HepG2 (cell line): Measurements from ENCODE around the gene DGKD. TPM values are rescaled to one million over a fixed set of nuclear protein-coding genes. Genes with fewer than 3 reads are reported as not detected.
A peak's percentile ranks its signal among the peaks of the same experiment; 100 is the strongest.

Experiments used
- CCAR2 ChIP-seq: fragments of 200-400 bp; formaldehyde crosslinking; optimal IDR thresholded peaks from 2 replicates; pipeline ENCODE3; 2018; ENCODE audit warnings: low read depth, mild to moderate bottlenecking, low read length, moderate library complexity
- CENPT ChIP-seq: sonication (generic); formaldehyde crosslinking; IDR thresholded peaks from 2 replicates; pipeline ENCODE4 v1.8.0; 2022; ENCODE audit warnings: low read depth, mild to moderate bottlenecking, moderate library complexity, missing genetic modification reagents
- GABPA ChIP-seq, 2 experiments: IDR thresholded peaks; 2 replicates each; pipeline ENCODE4 v1.6.1; 2011 to 2016; ENCODE audit warnings: low read depth in 2 of 2, low read length in 1 of 2, missing biosample characterization in 1 of 2, missing genetic modification characterization in 1 of 2
- MEIS2 ChIP-seq: sonication (generic); formaldehyde crosslinking; IDR thresholded peaks from 2 replicates; pipeline ENCODE4 v1.9.0; 2021; ENCODE audit warnings: mild to moderate bottlenecking, missing genetic modification reagents
- PHB2 ChIP-seq: fragments of 450-650 bp; IDR thresholded peaks from 2 replicates; pipeline ENCODE4 v1.6.1; 2018; ENCODE audit not compliant: partially characterized antibody
- YY1 ChIP-seq: IDR thresholded peaks from 2 replicates; pipeline ENCODE4 v1.6.1; 2011; ENCODE audit warnings: low read length, low read depth, moderate library complexity, mild to moderate bottlenecking; ENCODE audit not compliant: insufficient read depth, insufficient replicate concordance
- ZFX ChIP-seq: sonication (generic); formaldehyde crosslinking; IDR thresholded peaks from 2 replicates; pipeline ENCODE4 v1.4.0; 2020; ENCODE audit warnings: mild to moderate bottlenecking, low read depth, missing genetic modification reagents, moderate library complexity
- ZNF230 ChIP-seq: sonication (generic); formaldehyde crosslinking; IDR thresholded peaks from 2 replicates; pipeline ENCODE4 v1.4.0; 2020; ENCODE audit warnings: mild to moderate bottlenecking, missing genetic modification reagents
- ZNF460 ChIP-seq: sonication (generic); formaldehyde crosslinking; IDR thresholded peaks from 2 replicates; pipeline ENCODE4 v1.5.1; 2020; ENCODE audit warnings: missing genetic modification reagents, mild to moderate bottlenecking, borderline replicate concordance
- ZNF562 ChIP-seq: sonication (generic); formaldehyde crosslinking; IDR thresholded peaks from 2 replicates; pipeline ENCODE4 v1.8.0; 2022; ENCODE audit warnings: missing genetic modification reagents, borderline replicate concordance
- ZNF766 ChIP-seq: sonication (generic); formaldehyde crosslinking; IDR thresholded peaks from 2 replicates; pipeline ENCODE4 v1.5.0; 2020; ENCODE audit warnings: missing genetic modification reagents, borderline replicate concordance
- polyA plus RNA-seq, 8 experiments: library from polyadenylated mRNA; depleted of rRNA in 3 of 8; stranded (reverse) in 7 of 8; unstranded in 1 of 8; fragments of >200 nt; fragmentation: Illumina TruSeq in 4 of 8; extraction: Trizol in 4 of 8; gene quantifications; 2 replicates each; pipeline versions ENCODE4 v1.2.1 to v1.2.3, GENCODE V29; 2011 to 2016; ENCODE audit warnings: low read depth in 4 of 8, missing spikeins in 1 of 8, mixed read lengths in 1 of 8; ENCODE audit not compliant: insufficient read depth in 1 of 8
- total RNA-seq, 5 experiments: library from RNA; depleted of rRNA; stranded (reverse); fragments of >200 nt; fragmentation: Illumina TruSeq; extraction: Trizol; gene quantifications; 2 replicates each; pipeline ENCODE4 v1.2.3, GENCODE V29; 2016; ENCODE audit warnings: low read depth in 1 of 5
- TF ChIP-seq, protein P1 (sequence below): sonication (generic); formaldehyde crosslinking; IDR thresholded peaks from 2 replicates; pipeline ENCODE4 v1.4.0; 2020; ENCODE audit warnings: missing genetic modification reagents
- TF ChIP-seq, protein P2 (sequence below): sonication (generic); formaldehyde crosslinking; IDR thresholded peaks from 2 replicates; pipeline ENCODE4 v1.4.0; 2020; ENCODE audit warnings: missing genetic modification reagents
- TF ChIP-seq, protein P3 (sequence below): sonication (generic); formaldehyde crosslinking; IDR thresholded peaks from 2 replicates; pipeline ENCODE4 v1.4.0; 2020; ENCODE audit warnings: missing genetic modification reagents
- TF ChIP-seq, protein P4 (sequence below): sonication (generic); formaldehyde crosslinking; conservative IDR thresholded peaks from 2 replicates; pipeline ENCODE4 v1.4.0; 2020; ENCODE audit warnings: missing genetic modification reagents
- TF ChIP-seq, protein P5 (sequence below): sonication (generic); formaldehyde crosslinking; IDR thresholded peaks from 2 replicates; pipeline ENCODE4 v1.5.0; 2020; ENCODE audit warnings: mild to moderate bottlenecking, missing genetic modification reagents
- TF ChIP-seq, protein P6 (sequence below): sonication (generic); formaldehyde crosslinking; IDR thresholded peaks from 2 replicates; pipeline ENCODE4 v1.8.0; 2022; ENCODE audit warnings: mild to moderate bottlenecking, missing genetic modification reagents, borderline replicate concordance

DGKD gene
- total and polyA plus RNA-seq, 2 of the 13 experiments (the other 11 are each of a cell fraction or from before 2014, with no cell fraction given) = 24.5 to 33.2 TPM

DNA sequence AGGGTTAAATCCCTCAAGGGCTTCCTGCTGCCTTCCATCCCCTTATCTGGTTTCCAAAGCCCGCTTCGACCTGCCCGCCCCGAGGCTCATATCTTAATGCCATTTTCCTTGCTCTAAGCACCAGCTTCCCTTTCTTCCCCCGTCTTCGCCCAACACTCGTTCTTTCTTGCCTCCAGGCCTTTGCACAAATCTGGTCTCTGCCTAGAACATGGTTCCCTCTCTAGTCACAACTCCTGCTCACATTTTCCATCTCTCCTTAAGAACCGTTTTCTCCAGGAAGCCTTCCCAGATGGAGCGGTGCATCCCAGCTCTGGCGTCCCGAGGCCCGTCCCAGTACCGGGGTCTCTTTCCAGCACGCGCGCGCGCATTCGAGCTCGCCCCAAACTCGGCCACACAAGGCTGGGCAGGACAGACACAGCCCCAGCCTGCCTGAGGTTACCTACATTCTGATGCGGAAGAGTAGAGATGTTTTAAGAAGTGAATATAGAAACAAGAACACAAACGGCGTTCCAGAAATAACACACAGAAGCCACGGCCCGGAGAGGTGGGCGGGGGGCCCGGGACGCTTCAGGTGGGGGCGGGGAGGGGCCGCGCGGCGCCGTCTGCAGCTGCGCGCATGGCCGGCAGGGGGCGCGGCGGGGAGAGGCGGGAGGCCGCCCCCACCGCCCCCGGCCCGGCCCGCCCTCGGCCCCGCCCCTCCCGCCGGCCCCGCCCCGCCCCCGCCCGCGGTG is at the start of gene DGKD (continued):
- TF ChIP-seq, protein P1, sequence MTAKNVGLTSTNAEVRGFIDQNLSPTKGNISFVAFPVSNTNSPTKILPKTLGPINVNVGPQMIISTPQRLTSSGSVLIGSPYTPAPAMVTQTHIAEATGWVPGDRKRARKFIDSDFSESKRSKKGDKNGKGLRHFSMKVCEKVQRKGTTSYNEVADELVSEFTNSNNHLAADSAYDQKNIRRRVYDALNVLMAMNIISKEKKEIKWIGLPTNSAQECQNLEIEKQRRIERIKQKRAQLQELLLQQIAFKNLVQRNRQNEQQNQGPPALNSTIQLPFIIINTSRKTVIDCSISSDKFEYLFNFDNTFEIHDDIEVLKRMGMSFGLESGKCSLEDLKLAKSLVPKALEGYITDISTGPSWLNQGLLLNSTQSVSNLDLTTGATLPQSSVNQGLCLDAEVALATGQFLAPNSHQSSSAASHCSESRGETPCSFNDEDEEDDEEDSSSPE (CRISPR knock-in tag) = peak; percentile 53
- TF ChIP-seq, protein P2, sequence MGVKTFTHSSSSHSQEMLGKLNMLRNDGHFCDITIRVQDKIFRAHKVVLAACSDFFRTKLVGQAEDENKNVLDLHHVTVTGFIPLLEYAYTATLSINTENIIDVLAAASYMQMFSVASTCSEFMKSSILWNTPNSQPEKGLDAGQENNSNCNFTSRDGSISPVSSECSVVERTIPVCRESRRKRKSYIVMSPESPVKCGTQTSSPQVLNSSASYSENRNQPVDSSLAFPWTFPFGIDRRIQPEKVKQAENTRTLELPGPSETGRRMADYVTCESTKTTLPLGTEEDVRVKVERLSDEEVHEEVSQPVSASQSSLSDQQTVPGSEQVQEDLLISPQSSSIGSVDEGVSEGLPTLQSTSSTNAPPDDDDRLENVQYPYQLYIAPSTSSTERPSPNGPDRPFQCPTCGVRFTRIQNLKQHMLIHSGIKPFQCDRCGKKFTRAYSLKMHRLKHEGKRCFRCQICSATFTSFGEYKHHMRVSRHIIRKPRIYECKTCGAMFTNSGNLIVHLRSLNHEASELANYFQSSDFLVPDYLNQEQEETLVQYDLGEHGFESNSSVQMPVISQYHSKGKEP (CRISPR knock-in tag) = no peak
- TF ChIP-seq, protein P3, sequence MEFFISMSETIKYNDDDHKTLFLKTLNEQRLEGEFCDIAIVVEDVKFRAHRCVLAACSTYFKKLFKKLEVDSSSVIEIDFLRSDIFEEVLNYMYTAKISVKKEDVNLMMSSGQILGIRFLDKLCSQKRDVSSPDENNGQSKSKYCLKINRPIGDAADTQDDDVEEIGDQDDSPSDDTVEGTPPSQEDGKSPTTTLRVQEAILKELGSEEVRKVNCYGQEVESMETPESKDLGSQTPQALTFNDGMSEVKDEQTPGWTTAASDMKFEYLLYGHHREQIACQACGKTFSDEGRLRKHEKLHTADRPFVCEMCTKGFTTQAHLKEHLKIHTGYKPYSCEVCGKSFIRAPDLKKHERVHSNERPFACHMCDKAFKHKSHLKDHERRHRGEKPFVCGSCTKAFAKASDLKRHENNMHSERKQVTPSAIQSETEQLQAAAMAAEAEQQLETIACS (CRISPR knock-in tag) = no peak; the same call in 1 of the 2 replicates
- TF ChIP-seq, protein P4, sequence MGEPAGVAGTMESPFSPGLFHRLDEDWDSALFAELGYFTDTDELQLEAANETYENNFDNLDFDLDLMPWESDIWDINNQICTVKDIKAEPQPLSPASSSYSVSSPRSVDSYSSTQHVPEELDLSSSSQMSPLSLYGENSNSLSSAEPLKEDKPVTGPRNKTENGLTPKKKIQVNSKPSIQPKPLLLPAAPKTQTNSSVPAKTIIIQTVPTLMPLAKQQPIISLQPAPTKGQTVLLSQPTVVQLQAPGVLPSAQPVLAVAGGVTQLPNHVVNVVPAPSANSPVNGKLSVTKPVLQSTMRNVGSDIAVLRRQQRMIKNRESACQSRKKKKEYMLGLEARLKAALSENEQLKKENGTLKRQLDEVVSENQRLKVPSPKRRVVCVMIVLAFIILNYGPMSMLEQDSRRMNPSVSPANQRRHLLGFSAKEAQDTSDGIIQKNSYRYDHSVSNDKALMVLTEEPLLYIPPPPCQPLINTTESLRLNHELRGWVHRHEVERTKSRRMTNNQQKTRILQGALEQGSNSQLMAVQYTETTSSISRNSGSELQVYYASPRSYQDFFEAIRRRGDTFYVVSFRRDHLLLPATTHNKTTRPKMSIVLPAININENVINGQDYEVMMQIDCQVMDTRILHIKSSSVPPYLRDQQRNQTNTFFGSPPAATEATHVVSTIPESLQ (CRISPR knock-in tag) = no peak
- TF ChIP-seq ZNF460 (CRISPR knock-in tag) = no peak
- peak; percentile 83 for TF ChIP-seq ZFX (CRISPR knock-in tag)
- 0 out of 2 replicates have a peak, but pooled peaks have one; percentile 52 for TF ChIP-seq ZNF230 (CRISPR knock-in tag)
- TF ChIP-seq ZNF766 = no peak
- TF ChIP-seq PHB2 = no peak
- no peak for TF ChIP-seq CENPT
- TF ChIP-seq, protein P5, sequence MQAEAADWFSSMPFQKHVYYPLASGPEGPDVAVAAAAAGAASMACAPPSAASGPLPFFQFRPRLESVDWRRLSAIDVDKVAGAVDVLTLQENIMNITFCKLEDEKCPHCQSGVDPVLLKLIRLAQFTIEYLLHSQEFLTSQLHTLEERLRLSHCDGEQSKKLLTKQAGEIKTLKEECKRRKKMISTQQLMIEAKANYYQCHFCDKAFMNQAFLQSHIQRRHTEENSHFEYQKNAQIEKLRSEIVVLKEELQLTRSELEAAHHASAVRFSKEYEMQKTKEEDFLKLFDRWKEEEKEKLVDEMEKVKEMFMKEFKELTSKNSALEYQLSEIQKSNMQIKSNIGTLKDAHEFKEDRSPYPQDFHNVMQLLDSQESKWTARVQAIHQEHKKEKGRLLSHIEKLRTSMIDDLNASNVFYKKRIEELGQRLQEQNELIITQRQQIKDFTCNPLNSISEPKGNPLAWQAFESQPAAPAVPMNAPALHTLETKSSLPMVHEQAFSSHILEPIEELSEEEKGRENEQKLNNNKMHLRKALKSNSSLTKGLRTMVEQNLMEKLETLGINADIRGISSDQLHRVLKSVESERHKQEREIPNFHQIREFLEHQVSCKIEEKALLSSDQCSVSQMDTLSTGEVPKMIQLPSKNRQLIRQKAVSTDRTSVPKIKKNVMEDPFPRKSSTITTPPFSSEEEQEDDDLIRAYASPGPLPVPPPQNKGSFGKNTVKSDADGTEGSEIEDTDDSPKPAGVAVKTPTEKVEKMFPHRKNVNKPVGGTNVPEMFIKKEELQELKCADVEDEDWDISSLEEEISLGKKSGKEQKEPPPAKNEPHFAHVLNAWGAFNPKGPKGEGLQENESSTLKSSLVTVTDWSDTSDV (CRISPR knock-in tag) = no peak
- no peak; the same call in 1 of the 2 replicates for TF ChIP-seq MEIS2 (CRISPR knock-in tag)
- no peak for TF ChIP-seq YY1
- TF ChIP-seq, protein P6, sequence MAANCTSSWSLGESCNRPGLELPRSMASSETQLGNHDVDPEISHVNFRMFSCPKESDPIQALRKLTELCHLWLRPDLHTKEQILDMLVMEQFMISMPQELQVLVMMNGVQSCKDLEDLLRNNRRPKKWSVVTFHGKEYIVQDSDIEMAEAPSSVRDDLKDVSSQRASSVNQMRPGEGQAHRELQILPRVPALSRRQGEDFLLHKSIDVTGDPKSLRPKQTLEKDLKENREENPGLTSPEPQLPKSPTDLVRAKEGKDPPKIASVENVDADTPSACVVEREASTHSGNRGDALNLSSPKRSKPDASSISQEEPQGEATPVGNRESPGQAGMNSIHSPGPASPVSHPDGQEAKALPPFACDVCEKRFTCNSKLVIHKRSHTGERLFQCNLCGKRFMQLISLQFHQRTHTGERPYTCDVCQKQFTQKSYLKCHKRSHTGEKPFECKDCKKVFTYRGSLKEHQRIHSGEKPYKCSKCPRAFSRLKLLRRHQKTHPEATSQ (CRISPR knock-in tag) = no peak
- TF ChIP-seq CCAR2 = no peak
- TF ChIP-seq ZNF562 (CRISPR knock-in tag) = no peak; the same call in 1 of the 2 replicates
- no peak for TF ChIP-seq GABPA (IDR thresholded peaks at IDR 0.05; ENCODE audit: low read depth, low read length)
- TF ChIP-seq GABPA (CRISPR knock-in tag; IDR thresholded peaks at IDR 0.05; ENCODE audit: low read depth) = no peak
